GM10248 (cell line): ENCODE data around the gene ST8SIA6.

Experiments used
- CTCF ChIA-PET: fragments of 300-600 bp; sonication (Branson Sonifier 250); formaldehyde crosslinking; extraction: SDS; loops from one replicate; lab custom pipeline; 2021; ENCODE audit warnings: antibody characterized with exemption; lab: Yijun Ruan, JAX
- POLR2A ChIA-PET: fragments of 350-650 bp; sonication (Branson Sonifier 250); formaldehyde crosslinking; extraction: SDS; loops from one replicate; lab custom pipeline; 2020; ENCODE audit warnings: antibody characterized with exemption; lab: Yijun Ruan, JAX
- DNase-seq: peaks from one replicate; pipeline ENCODE4 v3.0.0; 2012; ENCODE audit errors: extremely low spot score
- CTCF ChIP-seq: IDR thresholded peaks from 2 replicates; pipeline ENCODE4 v1.5.1; 2012; ENCODE audit warnings: mild to moderate bottlenecking, low read depth; ENCODE audit errors: extremely low read depth, missing control alignments, control extremely low read depth

ST8SIA6 gene

GRCh38 chr10:17418249-17418648, 36.1 kb downstream of the ST8SIA6 start:
- no peak for DNase-seq
- ChIA-PET POLR2A (no interaction called here), CTCF (interaction anchor here (1.8 kb wide), 1 partner anchor 10 kb away, joined by 7 read pairs; no protein-coding TSS in a partner anchor)
- no peak for TF ChIP-seq CTCF

GRCh38 chr10:17416442-17417211, 37.8 kb downstream of the ST8SIA6 start:
- no peak for TF ChIP-seq CTCF
- CTCF ChIA-PET = interaction anchor here (1.8 kb wide), 1 partner anchor 9 kb away, joined by 7 read pairs; no protein-coding TSS in a partner anchor
- POLR2A ChIA-PET = no interaction called here
- DNase-seq = no peak

GRCh38 chr10:17415046-17415658, 39.2 kb downstream of the ST8SIA6 start:
- DNase-seq = no peak
- TF ChIP-seq CTCF = no peak
- CTCF ChIA-PET = no interaction called here
- POLR2A ChIA-PET = no interaction called here

GRCh38 chr10:17414484-17414883, 39.9 kb downstream of the ST8SIA6 start:
- DNase-seq = no peak
- no peak for TF ChIP-seq CTCF
- ChIA-PET POLR2A (no interaction called here), CTCF (no interaction called here)

GRCh38 chr10:17413876-17414275, 40.5 kb downstream of the ST8SIA6 start:
- TF ChIP-seq CTCF = no peak
- no peak for DNase-seq
- CTCF ChIA-PET = no interaction called here
- POLR2A ChIA-PET = no interaction called here

- ChIA-PET POLR2A (no interaction called here), CTCF (no interaction called here)
- DNase-seq = no peak
- no peak for TF ChIP-seq CTCF
These were observed 42.1 kb downstream of the ST8SIA6 start for GRCh38 chr10:17412323-17412722.
